SU-DHL-6 (cell line): ENCODE data around the gene KIFC1.
"Not testable (repeated sequence)": the region's sequence is repeated elsewhere in the genome, so short reads cannot be mapped to it uniquely, and the experiment has no call there.

Experiments used
- H2AFZ ChIP-seq: fragments of 200-600 bp; sonication (generic); 2 replicates; pipeline ENCODE4 v1.6.1; 2014; ENCODE audit warnings: low read depth, mild to moderate bottlenecking, moderate library complexity, mixed read lengths, antibody characterized with exemption, low read length; ENCODE audit not compliant: severe bottlenecking
- H3F3A ChIP-seq: fragments of 200-600 bp; shearing (Covaris generic); 2 replicates; pipeline ENCODE4 v1.6.0; 2016; ENCODE audit warnings: antibody characterized with exemption, mild to moderate bottlenecking; ENCODE audit not compliant: insufficient read depth
- H3K27ac ChIP-seq: fragments of 200-600 bp; sonication (generic); 2 replicates; pipeline ENCODE4 v1.5.1; 2016; ENCODE audit warnings: low read depth, mild to moderate bottlenecking, low read length, moderate library complexity, mixed read lengths
- H3K27me3 ChIP-seq: fragments of 200-600 bp; sonication (generic), shearing (Covaris generic); 2 replicates; pipeline ENCODE4 v1.6.0; 2014; ENCODE audit warnings: mild to moderate bottlenecking, low read length
- H3K36me3 ChIP-seq: fragments of 200-600 bp; sonication (generic); 2 replicates; pipeline ENCODE4 v1.6.1; 2014; ENCODE audit warnings: mild to moderate bottlenecking, low read length, mixed read lengths
- H3K4me2 ChIP-seq: fragments of 300-600, 200-600 bp; shearing (Covaris generic), sonication (generic); 2 replicates; pipeline ENCODE4 v1.6.0; 2014; ENCODE audit warnings: low read length, low read depth, mild to moderate bottlenecking; ENCODE audit not compliant: poor library complexity, severe bottlenecking
- H3K4me3 ChIP-seq: fragments of 200-600 bp; sonication (generic); 2 replicates; pipeline ENCODE4 v1.5.1; 2014; ENCODE audit warnings: antibody characterized with exemption, low read length, mild to moderate bottlenecking, mixed read lengths; ENCODE audit not compliant: insufficient read depth, poor library complexity, severe bottlenecking
- H3K79me2 ChIP-seq: fragments of 200-600 bp; sonication (generic); 2 replicates; pipeline ENCODE4 v1.6.1; 2014; ENCODE audit warnings: mild to moderate bottlenecking, low read length, moderate library complexity; ENCODE audit not compliant: insufficient read depth
- H3K9ac ChIP-seq: fragments of 200-600 bp; sonication (generic); 2 replicates; pipeline ENCODE4 v1.7.0; 2014; ENCODE audit warnings: mild to moderate bottlenecking, low read length
- H3K9me2 ChIP-seq: fragments of 200-600 bp; sonication (generic); replicated peaks from 2 replicates; pipeline ENCODE4 v1.6.1; 2014; ENCODE audit warnings: low read length; ENCODE audit not compliant: insufficient read depth
- H3K9me3 ChIP-seq: fragments of 200-600 bp; sonication (generic); 2 replicates; pipeline ENCODE4 v1.6.1; 2014; ENCODE audit warnings: low read length, mixed read lengths; ENCODE audit not compliant: insufficient read depth
- H4K20me1 ChIP-seq: fragments of 200-600 bp; sonication (generic); 2 replicates; pipeline ENCODE4 v1.6.1; 2014; ENCODE audit warnings: low read depth, mild to moderate bottlenecking, antibody characterized with exemption, low read length, moderate library complexity, mixed read lengths
- CTCF ChIP-seq: fragments of 200-600 bp; sonication (generic); IDR thresholded peaks from one replicate; pipeline ENCODE4 v1.5.1; 2017; ENCODE audit warnings: antibody characterized with exemption, mild to moderate bottlenecking, low read length, moderate library complexity; ENCODE audit not compliant: insufficient read depth, poor library complexity, severe bottlenecking
- EZH2phosphoT487 ChIP-seq: fragments of 200-600 bp; sonication (generic), shearing (Covaris generic); conservative IDR thresholded peaks from 2 replicates; pipeline ENCODE4 v1.6.1; 2018; ENCODE audit warnings: mild to moderate bottlenecking, antibody characterized with exemption, low read length, moderate library complexity, mixed read lengths

Gene KIFC1

GRCh38 chr6:33367009-33367714 lies 24.5 kb upstream of the KIFC1 start:
- Histone ChIP-seq H3F3A (no peaks in the 10 kb centered on the region), H3K4me2 (no peak overlapping the region), H2AFZ (no peak overlapping the region), H4K20me1 (no peaks in the 10 kb centered on the region), H3K27ac (no peak overlapping the region), H3K9ac (no peak overlapping the region), H3K27me3 (no peaks in the 10 kb centered on the region), H3K9me3 (no peaks in the 10 kb centered on the region), H3K36me3 (no peaks in the 10 kb centered on the region), H3K4me3 (no peak overlapping the region), H3K9me2 (no peaks in the 10 kb centered on the region), H3K79me2 (no peaks in the 10 kb centered on the region)
- TF ChIP-seq EZH2phosphoT487 (no peak), CTCF (no peak)

DNA sequence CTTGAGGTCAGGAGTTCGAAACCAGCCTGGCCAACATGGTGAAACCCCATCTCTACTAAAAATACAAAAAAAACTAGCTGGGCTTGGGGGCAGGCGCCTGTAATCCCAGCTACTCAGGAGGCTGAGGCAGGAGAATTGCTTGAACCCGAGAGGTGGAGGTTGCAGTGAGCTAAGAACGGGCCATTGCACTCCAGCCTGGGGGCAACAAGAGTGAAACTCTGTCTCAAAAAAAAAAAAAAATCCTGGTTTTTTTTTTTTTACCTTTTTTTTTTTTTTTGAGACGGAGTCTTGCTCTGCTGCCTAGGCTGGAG lies 24.0 kb upstream of the KIFC1 start:
- H3F3A ChIP-seq, H3K36me3 ChIP-seq, H2AFZ ChIP-seq, H3K9me2 ChIP-seq, H3K27me3 ChIP-seq, H4K20me1 ChIP-seq, H3K9ac ChIP-seq, H3K79me2 ChIP-seq, H3K4me2 ChIP-seq, H3K27ac ChIP-seq, H3K9me3 ChIP-seq, H3K4me3 ChIP-seq: not testable (repeated sequence)

DNA sequence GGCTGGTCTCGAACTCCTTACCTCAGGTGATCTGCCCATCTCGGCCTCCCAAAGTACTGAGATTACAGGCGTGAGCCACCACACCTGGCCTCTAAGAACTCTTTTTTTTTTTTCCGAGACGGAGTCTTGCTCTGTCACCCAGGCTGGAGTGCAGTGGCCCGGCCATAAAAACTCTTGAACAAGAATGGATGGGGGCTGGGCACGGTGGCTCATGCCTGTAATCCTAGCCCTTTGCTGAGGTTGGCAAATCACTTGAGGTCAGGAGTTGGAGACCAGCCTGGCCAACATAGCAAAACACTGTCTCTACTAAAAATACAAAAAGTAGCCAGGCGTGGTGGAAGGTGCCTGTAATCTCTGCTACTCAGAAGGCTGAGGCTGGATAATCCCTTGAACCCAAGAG lies 19.7 kb upstream of the KIFC1 start:
- H2AFZ ChIP-seq, H3K27ac ChIP-seq, H3K36me3 ChIP-seq, H3F3A ChIP-seq, H3K9ac ChIP-seq, H4K20me1 ChIP-seq, H3K27me3 ChIP-seq, H3K9me2 ChIP-seq, H3K79me2 ChIP-seq, H3K9me3 ChIP-seq, H3K4me3 ChIP-seq, H3K4me2 ChIP-seq: not testable (repeated sequence)

DNA sequence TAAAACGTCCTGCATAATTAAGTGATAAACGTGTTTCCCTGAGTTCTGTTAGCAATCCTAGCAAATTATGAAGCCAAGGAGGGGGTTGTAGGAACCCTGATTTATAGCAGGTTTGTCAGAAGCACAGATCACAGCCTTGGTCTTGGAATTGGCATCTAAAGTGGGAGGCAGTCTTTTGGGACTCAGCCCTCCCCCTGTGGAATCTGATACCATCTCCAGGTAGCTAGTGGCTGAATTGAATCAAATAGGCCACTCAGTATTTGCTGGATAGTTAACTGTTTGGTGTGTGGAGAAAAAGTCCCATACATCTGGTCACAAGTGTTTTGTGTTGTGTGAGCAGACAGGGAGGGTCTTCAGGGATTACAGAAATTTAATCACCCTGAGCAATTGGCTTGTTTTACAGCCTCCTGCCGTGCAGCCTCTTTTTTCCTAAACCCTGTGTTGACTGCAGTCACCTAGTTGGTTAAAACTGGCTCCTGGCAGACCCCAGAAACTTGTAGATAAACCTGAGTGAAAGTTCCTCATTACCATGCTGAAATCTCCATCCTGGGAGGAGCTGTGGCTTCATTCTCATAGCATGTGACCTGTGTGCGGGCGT lies 19.0 kb upstream of the KIFC1 start:
- H3K27me3 ChIP-seq: no peaks in the 10 kb centered on the region
- H3K9me2 ChIP-seq: no peaks in the 10 kb centered on the region
- H3K27ac ChIP-seq: no peak overlapping the region
- no peak overlapping the region for H3K9ac ChIP-seq
- TF ChIP-seq CTCF (no peak), EZH2phosphoT487 (no peak)
- no peaks in the 10 kb centered on the region for H3K9me3 ChIP-seq
- H3K4me3 ChIP-seq: no peak overlapping the region
- H3K79me2 ChIP-seq: no peaks in the 10 kb centered on the region
- no peaks in the 10 kb centered on the region for H3F3A ChIP-seq
- no peaks in the 10 kb centered on the region for H4K20me1 ChIP-seq
- no peak overlapping the region for H3K4me2 ChIP-seq
- H2AFZ ChIP-seq: no peak overlapping the region
- no peaks in the 10 kb centered on the region for H3K36me3 ChIP-seq
